CD14-positive monocyte (primary cell): ENCODE results near the gene PDLIM7. TPM values are rescaled to one million over a fixed set of nuclear protein-coding genes. Genes with fewer than 3 reads are reported as not detected.

Source experiments
- DNase-seq, 3 donors: peaks; one replicate each; pipeline ENCODE4 v3.0.0-alpha.2; 2011 to 2022
- H2AFZ ChIP-seq: 2 replicates; pipeline ENCODE4 v1.6.0; 2012; ENCODE audit warnings: mild to moderate bottlenecking, low read depth, low read length, inconsistent platforms; ENCODE audit not compliant: insufficient read depth, poor library complexity, severe bottlenecking
- H3K27ac ChIP-seq, 2 donors: 1 replicate in 1 of 2; 2 replicates in 1 of 2; pipeline ENCODE4 v1.5.1; 2012 to 2013; ENCODE audit warnings: low read length in 2 of 2, control low read depth in 1 of 2, inconsistent platforms in 1 of 2, low read depth in 1 of 2, mild to moderate bottlenecking in 1 of 2
- H3K27me3 ChIP-seq, 2 donors: one replicate each; pipeline versions ENCODE4 v1.6.0 to v1.6.1; 2011 to 2013; ENCODE audit warnings: low read length in 2 of 2; ENCODE audit not compliant: control insufficient read depth in 2 of 2, insufficient read depth in 2 of 2
- H3K36me3 ChIP-seq, 2 donors: replicated peaks in 1 of 2; 1 replicate in 1 of 2; 2 replicates in 1 of 2; pipeline versions ENCODE4 v1.5.1 to v1.6.1; 2012 to 2013; ENCODE audit warnings: low read length in 2 of 2, control low read depth in 1 of 2, inconsistent platforms in 1 of 2, mild to moderate bottlenecking in 1 of 2; ENCODE audit not compliant: insufficient read depth in 2 of 2, control insufficient read depth in 1 of 2
- H3K4me1 ChIP-seq, 2 donors: 1 replicate in 1 of 2; 2 replicates in 1 of 2; pipeline versions ENCODE4 v1.5.1 to v1.6.1; 2012 to 2013; ENCODE audit warnings: low read length in 2 of 2, control low read depth in 1 of 2, inconsistent platforms in 1 of 2, mild to moderate bottlenecking in 1 of 2, moderate library complexity in 1 of 2; ENCODE audit not compliant: insufficient read depth in 2 of 2, control insufficient read depth in 1 of 2
- H3K4me2 ChIP-seq: replicated peaks from 2 replicates; pipeline ENCODE3; 2012; ENCODE audit warnings: low read length, moderate library complexity, mild to moderate bottlenecking; ENCODE audit not compliant: poor library complexity, severe bottlenecking; ENCODE audit errors: extremely low read depth
- H3K4me3 ChIP-seq, 3 experiments: fragments of 200-600 bp in 1 of 3; sonication (generic) in 1 of 3; replicated peaks in 1 of 3; 1 replicate in 2 of 3; 2 replicates in 1 of 3; pipeline ENCODE4 v1.5.1; 2011 to 2013; ENCODE audit warnings: low read length in 3 of 3, mild to moderate bottlenecking in 3 of 3, control low read depth in 2 of 3, low read depth in 2 of 3, inconsistent platforms in 1 of 3, moderate library complexity in 1 of 3
- H3K79me2 ChIP-seq: 2 replicates; pipeline ENCODE4 v1.6.0; 2012; ENCODE audit warnings: mild to moderate bottlenecking, control low read depth, inconsistent platforms, low read length, moderate library complexity; ENCODE audit not compliant: insufficient read depth
- H3K9ac ChIP-seq: 2 replicates; pipeline ENCODE4 v1.6.0; 2017; ENCODE audit warnings: low read length, mild to moderate bottlenecking; ENCODE audit not compliant: insufficient read depth, poor library complexity, severe bottlenecking
- H3K9me3 ChIP-seq, 2 donors: replicated peaks in 1 of 2; 1 replicate in 1 of 2; 2 replicates in 1 of 2; pipeline versions ENCODE4 v1.5.1 to v1.6.1; 2012 to 2013; ENCODE audit warnings: low read length in 2 of 2, control low read depth in 1 of 2; ENCODE audit not compliant: control insufficient read depth in 1 of 2, insufficient read depth in 1 of 2
- H4K20me1 ChIP-seq: 2 replicates; pipeline ENCODE4 v1.6.0; 2012; ENCODE audit warnings: mild to moderate bottlenecking, low read length, control low read depth, moderate library complexity; ENCODE audit not compliant: insufficient read depth
- H3K27ac Mint-ChIP-seq, 7 donors: one replicate each; pipeline ENCODE4 v1.8.0; 2020; ENCODE audit warnings: mild to moderate bottlenecking in 7 of 7, mixed read lengths in 7 of 7, moderate library complexity in 6 of 7, inconsistent platforms in 2 of 7
- H3K27me3 Mint-ChIP-seq, 3 donors: one replicate each; pipeline ENCODE4 v1.8.0; 2021 to 2022; ENCODE audit warnings: low read depth in 3 of 3, mild to moderate bottlenecking in 3 of 3, mixed read lengths in 3 of 3, moderate library complexity in 3 of 3, inconsistent platforms in 1 of 3
- H3K36me3 Mint-ChIP-seq, 2 donors: one replicate each; pipeline ENCODE4 v1.8.0; 2020; ENCODE audit warnings: mixed read lengths in 2 of 2, inconsistent platforms in 1 of 2, mild to moderate bottlenecking in 1 of 2
- H3K4me1 Mint-ChIP-seq: one replicate; pipeline ENCODE4 v1.8.0; 2020; ENCODE audit warnings: mild to moderate bottlenecking, mixed read lengths
- H3K4me3 Mint-ChIP-seq, 2 donors: one replicate each; pipeline ENCODE4 v1.8.0; 2020; ENCODE audit warnings: mild to moderate bottlenecking in 2 of 2, mixed read lengths in 2 of 2, moderate library complexity in 1 of 2
- H3K9me3 Mint-ChIP-seq, 7 donors: one replicate each; pipeline ENCODE4 v1.8.0; 2020 to 2022; ENCODE audit warnings: mixed read lengths in 7 of 7, mild to moderate bottlenecking in 6 of 7, moderate library complexity in 6 of 7, inconsistent platforms in 2 of 7
- WGBS: methylation state at CpG from one replicate; pipeline ENCODE4 v1.1.5; 2013; ENCODE audit warnings: missing lambda C conversion rate; ENCODE audit not compliant: insufficient coverage; 5-methylcytosine and 5-hydroxymethylcytosine counted together
- intact Hi-C, 2 donors: fragments of 100-400 bp; cut with micrococcal nuclease; formaldehyde crosslinking; loops; one replicate each; pipeline versions ENCODE4 v1.15.0 to v1.15.1; 2023
- polyA plus RNA-seq, 3 donors: library from polyadenylated mRNA; depleted of rRNA in 1 of 3; unstranded in 2 of 3; stranded (reverse) in 1 of 3; fragments of 300-500 nt in 2 of 3; fragments of >200 nt in 1 of 3; fragmentation: Illumina TruSeq in 2 of 3; gene quantifications; 1 replicate in 2 of 3; 2 replicates in 1 of 3; pipeline ENCODE4 v1.2.3, GENCODE V29; 2012 to 2021
- TF ChIP-seq, protein P1 (sequence below): fragments of 200-600 bp; IDR thresholded peaks from one replicate; pipeline ENCODE4 v1.8.0; 2022; ENCODE audit warnings: antibody characterized with exemption, mild to moderate bottlenecking

PDLIM7 gene
- polyA plus RNA-seq, 3 donors: 21.6 to 126 (median 27.2) TPM

DNA sequence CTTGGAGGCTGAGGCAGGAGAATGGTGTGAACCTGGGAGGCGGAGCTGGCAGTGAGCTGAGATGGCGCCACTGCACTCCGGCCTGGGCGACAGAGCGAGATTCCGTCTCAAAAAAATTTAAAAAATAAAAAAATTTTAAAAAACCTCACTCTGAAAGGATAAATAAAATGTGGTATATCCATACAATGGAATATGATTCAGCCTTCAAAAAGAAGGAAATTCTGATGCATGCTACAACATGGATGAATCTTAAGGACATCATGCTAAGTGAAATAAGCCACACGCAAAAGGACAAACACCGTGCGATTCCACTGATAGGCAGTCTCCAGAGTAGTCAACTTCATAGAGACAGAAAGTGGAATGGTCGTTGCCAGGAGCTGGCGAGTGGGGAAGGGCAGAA lies 32.4 kb downstream of the PDLIM7 start:
- DNase-seq: no peak
- Mint-ChIP-seq H3K9me3 (peaks cover 0 to 4% (median 2%) of the 10 kb centered on the region in 7 donors), H3K27me3 (peaks cover 24 to 38% (median 25%) of the 10 kb centered on the region in 3 donors), H3K27ac (no peak overlapping the region), H3K36me3 (peaks cover 2 to 6% of the 10 kb centered on the region in 2 donors), H3K4me1 (peaks cover 28% of the 10 kb centered on the region), H3K4me3 (no peak overlapping the region)
- 100% methylated on average over 5 of the region's 11 CpGs for WGBS
- Histone ChIP-seq H3K4me2 (no peak overlapping the region), H3K4me3 (no peak overlapping the region), H3K9ac (no peak overlapping the region), H3K27me3 (peaks cover 0 to 6% of the 10 kb centered on the region in 2 donors), H3K79me2 (no peaks in the 10 kb centered on the region), H4K20me1 (no peaks in the 10 kb centered on the region), H3K4me1 (peaks cover 23 to 26% of the 10 kb centered on the region in 2 donors), H3K36me3 (no peaks in the 10 kb centered on the region), H2AFZ (no peak overlapping the region), H3K27ac (no peak overlapping the region), H3K9me3 (no peaks in the 10 kb centered on the region)
- intact Hi-C loops: no loop called here
- TF ChIP-seq, protein P1, sequence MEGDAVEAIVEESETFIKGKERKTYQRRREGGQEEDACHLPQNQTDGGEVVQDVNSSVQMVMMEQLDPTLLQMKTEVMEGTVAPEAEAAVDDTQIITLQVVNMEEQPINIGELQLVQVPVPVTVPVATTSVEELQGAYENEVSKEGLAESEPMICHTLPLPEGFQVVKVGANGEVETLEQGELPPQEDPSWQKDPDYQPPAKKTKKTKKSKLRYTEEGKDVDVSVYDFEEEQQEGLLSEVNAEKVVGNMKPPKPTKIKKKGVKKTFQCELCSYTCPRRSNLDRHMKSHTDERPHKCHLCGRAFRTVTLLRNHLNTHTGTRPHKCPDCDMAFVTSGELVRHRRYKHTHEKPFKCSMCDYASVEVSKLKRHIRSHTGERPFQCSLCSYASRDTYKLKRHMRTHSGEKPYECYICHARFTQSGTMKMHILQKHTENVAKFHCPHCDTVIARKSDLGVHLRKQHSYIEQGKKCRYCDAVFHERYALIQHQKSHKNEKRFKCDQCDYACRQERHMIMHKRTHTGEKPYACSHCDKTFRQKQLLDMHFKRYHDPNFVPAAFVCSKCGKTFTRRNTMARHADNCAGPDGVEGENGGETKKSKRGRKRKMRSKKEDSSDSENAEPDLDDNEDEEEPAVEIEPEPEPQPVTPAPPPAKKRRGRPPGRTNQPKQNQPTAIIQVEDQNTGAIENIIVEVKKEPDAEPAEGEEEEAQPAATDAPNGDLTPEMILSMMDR: no peak

DNA sequence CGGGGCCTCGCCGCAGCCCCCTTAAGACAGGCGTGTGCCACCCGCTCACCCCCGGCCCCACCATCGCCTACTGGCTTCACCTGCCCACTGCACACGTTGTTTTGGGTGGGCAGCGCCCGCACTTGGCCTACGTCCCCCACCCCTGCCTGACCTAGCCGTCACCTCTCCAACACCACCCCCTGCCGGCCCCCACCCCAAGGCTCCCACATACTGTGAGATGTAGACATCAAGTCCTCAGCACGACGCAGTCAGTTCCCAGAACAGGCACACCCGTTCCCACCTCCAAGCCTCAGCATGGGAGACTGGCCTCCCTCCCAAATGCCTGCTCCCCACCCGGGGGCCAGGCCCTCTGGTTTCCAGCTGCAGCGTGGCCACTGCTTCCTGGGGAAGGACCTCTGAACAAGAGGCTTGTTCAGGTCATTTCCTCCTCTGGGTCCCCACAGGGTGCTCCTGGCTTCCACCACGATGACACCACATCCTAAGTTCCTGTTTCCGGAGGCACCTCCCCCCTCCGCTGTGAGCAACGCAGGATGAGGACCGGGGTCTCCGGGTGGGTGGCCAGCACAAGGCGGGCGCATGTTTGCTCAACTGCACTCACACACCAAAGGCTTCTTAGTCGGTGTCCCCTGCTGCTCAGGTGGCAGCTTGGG lies 35.3 kb downstream of the PDLIM7 start:
- peaks cover 0 to 6% (median 2%) of the 10 kb centered on the region in 7 donors for H3K9me3 Mint-ChIP-seq
- intact Hi-C loops: no loop called here
- Histone ChIP-seq H3K79me2 (no peaks in the 10 kb centered on the region), H3K27me3 (no peaks in the 10 kb centered on the region), H3K9ac (peak overlapping the region; percentile 12), H2AFZ (peak overlapping the region; percentile 22), H3K4me3 (peak overlapping the region in 1 of 3 experiments; percentile 45), H3K9me3 (no peaks in the 10 kb centered on the region), H3K27ac (no peak overlapping the region), H3K4me2 (peak overlapping the region; percentile 59), H3K4me1 (peaks cover 27 to 29% of the 10 kb centered on the region in 2 donors), H4K20me1 (peaks cover 2% of the 10 kb centered on the region), H3K36me3 (no peaks in the 10 kb centered on the region)
- peaks cover 31% of the 10 kb centered on the region for H3K4me1 Mint-ChIP-seq
- H3K27ac Mint-ChIP-seq: peak overlapping the region; percentile 76 to 94 (median 87)
- H3K27me3 Mint-ChIP-seq: peaks cover 7 to 20% (median 12%) of the 10 kb centered on the region in 3 donors
- peak; percentile 77 to 90 (median 87) for DNase-seq
- H3K36me3 Mint-ChIP-seq: peaks cover 2 to 6% of the 10 kb centered on the region in 2 donors
- WGBS: 29% methylated on average over 21 of the region's 27 CpGs
- peak overlapping the region; percentile 65 to 86 for H3K4me3 Mint-ChIP-seq
- TF ChIP-seq, protein P1: no peak
